ENCODE results near the gene BCL6B.
A peak's percentile ranks its signal among the peaks of the same experiment; 100 is the strongest.

Gene BCL6B

DNA sequence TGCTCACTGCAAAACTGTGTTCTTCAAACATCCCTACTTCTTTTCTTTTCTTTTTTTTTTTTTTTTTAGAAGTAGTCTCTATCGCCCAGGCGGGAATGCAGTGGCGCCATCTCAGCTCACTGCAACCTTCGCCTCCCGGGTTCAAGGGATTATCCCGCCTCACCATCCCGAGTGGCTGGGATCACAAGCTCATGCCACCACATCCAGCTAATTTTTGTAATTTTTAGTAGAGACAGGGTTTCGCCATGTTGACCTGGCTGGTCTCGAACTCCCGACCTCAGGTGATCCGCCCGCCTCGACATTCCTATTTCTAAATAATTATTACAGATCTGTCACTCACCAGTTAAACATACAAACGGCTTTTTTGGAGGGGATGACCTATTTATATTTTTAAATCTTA lies 11.4 kb upstream of the BCL6B start:
- DNase-seq, result no peak

- no peak for DNase-seq
These were observed 11.0 kb upstream of the BCL6B start for GRCh38 chr17:7011942-7012254.

GRCh38 chr17:7014261-7014994 lies 8.4 kb upstream of the BCL6B start:
- peak; percentile 97 for DNase-seq

- peak; percentile 85 for DNase-seq
These were observed 7.6 kb upstream of the BCL6B start for GRCh38 chr17:7014995-7015958.

DNA sequence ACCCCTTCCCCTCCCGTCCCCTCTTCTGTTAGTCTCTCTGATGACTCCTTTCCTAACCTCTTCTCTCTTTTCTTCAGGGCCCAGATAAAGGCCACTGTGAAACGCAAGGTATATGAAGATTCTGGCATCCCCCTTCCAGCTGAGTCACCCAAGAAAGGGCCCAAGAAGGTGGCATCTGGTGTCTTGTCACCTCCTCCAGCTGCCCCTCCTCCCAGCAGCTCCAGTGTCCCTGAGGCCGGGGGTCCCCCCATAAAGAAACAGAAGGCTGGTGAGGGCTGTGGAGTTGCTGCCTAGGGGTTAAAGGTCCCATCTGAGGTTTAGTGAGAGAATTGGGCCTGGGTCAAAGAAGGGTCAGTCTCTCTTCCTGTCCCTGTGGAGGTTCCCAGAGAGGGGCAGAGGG lies 6.4 kb upstream of the BCL6B start:
- peak; percentile 42 for DNase-seq

- DNase-seq, result no peak
These were observed 5.7 kb upstream of the BCL6B start for GRCh38 chr17:7016886-7017826.

- peak; percentile 66 for DNase-seq
These were observed 5.0 kb upstream of the BCL6B start for GRCh38 chr17:7017827-7018200.

DNA sequence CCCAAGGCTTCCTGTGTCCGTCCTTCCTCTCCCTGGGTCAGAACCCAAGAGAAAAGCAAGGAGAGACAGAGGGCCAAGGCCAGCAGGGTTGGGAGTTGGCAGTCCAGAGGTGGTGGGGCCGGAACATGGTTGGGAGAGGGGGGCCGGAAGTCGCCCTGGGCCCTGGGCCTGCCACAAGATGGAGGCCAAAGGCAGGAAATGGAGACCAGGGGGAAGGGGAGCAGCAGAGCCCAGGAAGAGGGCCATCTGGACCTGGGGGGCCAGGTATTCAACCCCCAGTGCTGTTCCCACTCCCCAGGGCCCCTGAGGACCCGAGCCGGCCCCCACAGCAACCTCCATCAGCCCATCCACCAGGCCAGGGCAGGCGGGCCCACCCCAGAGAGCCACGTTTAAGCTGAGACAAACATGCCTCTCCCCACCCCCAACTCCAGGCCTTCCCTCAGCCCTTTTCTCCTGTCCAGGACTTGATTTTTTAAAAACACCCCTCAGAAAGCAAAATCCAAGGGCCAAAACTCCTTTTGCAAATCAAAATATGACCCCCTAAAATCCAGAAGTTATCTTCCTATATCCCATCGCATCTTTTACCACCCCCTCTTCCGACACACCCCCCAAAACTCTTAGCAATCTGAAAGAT lies 4.4 kb upstream of the BCL6B start:
- no peak for DNase-seq

GRCh38 chr17:7019367-7019766 lies 3.5 kb upstream of the BCL6B start:
- no peak for DNase-seq

DNA sequence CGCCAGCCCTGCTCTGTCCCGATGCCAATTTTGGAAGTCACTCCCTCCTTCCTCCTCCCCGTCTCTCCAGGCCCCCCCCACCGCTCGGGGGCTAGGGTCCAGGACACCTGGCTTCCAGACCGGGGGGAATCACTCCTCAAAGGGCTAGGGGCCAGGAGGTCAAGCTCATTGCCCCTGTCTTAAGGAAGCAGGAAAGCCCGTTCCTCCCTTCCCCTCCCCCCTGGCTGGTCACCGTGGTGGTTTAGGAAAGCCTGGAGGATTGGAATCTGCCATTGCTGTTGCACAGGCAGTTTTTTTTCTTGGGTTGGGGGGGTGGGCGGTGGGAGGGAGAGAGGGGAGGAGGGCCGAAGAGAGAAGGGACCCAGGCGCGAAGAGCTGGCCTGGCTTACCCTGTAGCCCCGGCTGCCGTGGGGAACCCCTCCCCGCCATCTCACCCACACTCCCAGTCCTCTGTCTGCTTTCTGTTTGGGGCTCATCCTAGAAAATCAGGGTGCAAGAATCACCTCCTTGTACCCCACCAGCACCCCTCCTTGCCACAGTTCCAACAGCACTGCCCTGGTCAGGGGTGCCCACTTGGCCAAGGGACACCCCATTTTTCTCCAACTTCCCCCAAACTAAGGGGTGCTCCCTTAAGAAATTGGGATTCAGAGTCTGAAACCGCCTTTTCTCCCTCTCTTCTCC lies 2.9 kb upstream of the BCL6B start:
- no peak for DNase-seq

DNA sequence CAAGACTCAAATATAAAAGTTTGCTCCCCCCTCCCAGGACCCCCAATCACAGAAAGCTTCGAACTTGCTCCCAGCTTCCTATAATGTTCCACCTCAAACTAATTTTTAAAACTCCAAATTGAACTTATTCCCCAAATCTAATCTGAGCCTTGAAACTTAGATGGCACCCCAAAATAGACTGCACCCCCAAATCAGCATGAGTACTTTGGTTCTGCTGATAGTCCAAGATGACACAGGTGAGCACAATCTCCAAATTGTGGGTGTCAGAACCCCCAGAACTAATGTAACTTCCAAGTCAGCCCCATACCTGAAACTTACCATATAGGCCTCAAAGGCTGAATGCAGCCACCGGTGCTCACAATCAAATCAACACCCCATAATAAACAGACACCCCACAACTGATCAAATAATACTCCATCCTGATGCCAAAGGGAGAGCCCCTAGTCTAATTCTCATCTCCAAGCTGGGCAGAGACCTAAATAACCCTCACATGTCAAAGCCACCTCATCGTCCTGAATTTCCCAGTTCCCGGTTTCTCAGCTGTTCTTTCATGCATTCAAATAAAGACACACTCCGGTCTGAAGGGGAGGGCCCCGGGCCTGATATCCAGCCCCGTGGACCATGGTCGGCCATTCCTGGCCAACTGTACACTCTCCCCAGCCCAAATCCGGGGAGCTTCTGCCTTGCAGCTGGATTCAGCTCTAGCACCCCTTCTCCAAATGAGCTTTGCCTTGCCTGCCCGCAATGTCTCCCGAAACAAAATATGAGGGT lies 1.8 kb upstream of the BCL6B start:
- DNase-seq, result no peak

DNA sequence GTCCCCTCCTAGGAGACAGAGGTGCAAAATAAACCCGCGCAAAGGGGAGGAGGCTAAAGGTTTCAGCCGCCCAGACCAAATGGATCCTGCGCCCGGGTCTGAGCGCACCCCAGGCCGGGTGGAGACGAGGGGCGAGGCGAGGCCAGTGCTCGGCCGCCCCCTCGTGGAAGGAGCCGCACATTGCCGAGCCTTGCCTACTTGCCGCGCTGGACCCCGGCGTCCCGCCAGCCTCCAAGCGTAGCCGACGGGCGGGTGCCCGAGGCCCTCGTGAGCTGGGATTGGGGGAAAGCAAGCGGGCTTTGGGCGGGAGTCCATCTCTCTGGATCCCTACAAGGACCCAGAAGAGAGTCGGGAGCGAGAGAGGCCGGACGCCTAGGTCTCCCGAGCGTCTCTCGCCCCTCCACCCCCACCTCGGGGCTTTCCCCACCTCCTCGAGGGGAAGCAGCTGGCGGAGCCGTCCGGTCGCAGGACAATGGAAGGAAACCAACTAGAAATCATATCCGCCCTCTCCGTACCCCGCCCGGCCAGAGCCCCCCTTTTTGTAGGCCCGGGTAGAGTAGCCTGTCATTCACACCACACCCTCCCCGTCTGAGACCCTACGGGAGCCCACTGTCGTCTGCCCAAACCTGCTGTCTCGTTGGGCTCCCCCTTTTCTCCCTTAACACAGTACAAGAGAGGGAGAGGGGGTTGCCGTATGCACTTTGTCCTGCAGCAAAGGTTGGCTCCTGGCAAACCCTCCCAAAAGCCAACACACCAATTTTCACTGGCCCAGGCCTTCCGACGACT lies 664 bp upstream of the BCL6B start:
- DNase-seq, result peak; percentile 90

DNA sequence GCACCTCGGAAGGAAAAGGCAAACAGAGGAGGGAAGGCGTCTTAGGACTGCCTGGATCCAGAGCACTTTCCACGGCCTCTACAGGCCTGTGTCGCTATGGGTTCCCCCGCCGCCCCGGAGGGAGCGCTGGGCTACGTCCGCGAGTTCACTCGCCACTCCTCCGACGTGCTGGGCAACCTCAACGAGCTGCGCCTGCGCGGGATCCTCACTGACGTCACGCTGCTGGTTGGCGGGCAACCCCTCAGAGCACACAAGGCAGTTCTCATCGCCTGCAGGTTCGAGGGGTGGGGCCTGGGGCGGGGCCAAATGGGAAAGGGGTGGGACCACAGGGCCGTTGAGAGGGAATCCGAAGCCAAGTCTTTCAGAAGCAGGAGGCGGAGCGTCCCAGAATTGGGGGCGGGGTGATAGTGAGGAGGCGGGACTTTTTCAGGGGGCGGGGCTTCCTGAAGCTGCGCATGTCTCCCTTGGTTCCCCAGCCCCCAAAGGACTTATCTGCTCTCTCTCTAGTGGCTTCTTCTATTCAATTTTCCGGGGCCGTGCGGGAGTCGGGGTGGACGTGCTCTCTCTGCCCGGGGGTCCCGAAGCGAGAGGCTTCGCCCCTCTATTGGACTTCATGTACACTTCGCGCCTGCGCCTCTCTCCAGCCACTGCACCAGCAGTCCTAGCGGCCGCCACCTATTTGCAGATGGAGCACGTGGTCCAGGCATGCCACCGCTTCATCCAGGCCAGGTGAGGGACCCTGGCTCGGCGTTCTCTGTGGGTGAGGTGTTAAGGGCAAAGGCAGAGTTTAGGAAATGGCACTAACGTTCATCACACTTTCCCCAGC lies 939 bp downstream of the BCL6B start:
- DNase-seq, result peak; percentile 98

GRCh38 chr17:7024402-7024785 lies 1.5 kb downstream of the BCL6B start:
- no peak for DNase-seq

- no peak for DNase-seq
These were observed 2.4 kb downstream of the BCL6B start for GRCh38 chr17:7025245-7025644.

DNA sequence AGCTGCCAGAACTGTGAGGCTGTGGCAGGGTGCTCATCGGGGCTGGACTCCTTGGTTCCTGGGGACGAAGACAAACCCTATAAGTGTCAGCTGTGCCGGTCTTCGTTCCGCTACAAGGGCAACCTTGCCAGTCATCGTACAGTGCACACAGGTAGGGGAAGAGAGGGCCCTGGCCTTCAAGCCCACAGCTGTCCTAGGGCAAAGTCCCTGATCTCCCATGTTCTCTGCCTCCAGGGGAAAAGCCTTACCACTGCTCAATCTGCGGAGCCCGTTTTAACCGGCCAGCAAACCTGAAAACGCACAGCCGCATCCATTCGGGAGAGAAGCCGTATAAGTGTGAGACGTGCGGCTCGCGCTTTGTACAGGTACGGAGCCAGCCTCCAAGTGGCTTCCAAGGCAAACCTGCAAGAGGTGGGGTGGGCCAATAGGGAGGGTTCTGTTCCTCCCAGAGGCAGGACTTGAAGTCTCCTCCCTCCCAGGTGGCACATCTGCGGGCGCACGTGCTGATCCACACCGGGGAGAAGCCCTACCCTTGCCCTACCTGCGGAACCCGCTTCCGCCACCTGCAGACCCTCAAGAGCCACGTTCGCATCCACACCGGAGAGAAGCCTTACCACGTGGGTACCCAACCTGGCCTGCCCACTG lies 3.7 kb downstream of the BCL6B start:
- no peak for DNase-seq

DNA sequence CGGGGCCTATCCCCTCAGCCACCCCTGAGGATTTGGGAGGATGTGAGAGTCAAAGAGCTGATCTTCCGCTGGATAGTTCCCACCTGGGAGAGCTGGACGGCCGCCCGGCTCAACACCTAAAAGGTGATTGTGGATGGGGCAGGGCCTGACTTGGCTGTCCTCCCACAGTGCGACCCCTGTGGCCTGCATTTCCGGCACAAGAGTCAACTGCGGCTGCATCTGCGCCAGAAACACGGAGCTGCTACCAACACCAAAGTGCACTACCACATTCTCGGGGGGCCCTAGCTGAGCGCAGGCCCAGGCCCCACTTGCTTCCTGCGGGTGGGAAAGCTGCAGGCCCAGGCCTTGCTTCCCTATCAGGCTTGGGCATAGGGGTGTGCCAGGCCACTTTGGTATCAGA lies 4.5 kb downstream of the BCL6B start:
- no peak for DNase-seq

- DNase-seq, result no peak
These were observed 6.2 kb downstream of the BCL6B start for GRCh38 chr17:7029096-7029495.

DNA sequence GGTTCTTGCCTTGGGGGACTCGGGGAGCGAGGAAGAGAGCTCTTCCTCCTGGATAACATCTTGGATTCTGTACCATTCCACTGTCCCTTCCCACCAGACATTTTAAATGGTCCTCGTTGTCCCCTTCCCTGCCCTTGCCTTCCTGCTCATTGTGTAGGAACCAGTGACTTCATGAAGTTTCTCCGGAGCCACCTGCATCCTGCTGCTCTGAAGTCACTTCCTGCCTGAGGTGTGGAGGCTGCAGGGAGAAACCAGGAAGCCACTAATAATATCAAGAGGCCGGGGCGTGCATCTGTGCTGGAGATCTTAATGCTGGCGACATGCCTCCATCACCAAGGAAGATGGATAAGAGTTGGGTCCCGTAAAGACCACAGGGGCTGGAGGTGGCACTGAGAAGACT lies 6.8 kb downstream of the BCL6B start:
- peak; percentile 65 for DNase-seq
